Trophoblast cell (in vitro differentiated cells and primary cell): ENCODE data around the gene WDR20.

Source experiments
- DNase-seq, 2 donors: peaks; one replicate each; pipeline ENCODE4 v3.0.0-alpha.2; 2016
- H2AFZ ChIP-seq: 2 replicates; pipeline ENCODE4 v1.6.1; 2013; ENCODE audit warnings: low read length, moderate library complexity, mild to moderate bottlenecking; ENCODE audit not compliant: insufficient read depth, poor library complexity
- H2AK5ac ChIP-seq: 2 replicates; pipeline ENCODE4 v1.6.1; 2013; ENCODE audit warnings: mild to moderate bottlenecking, low read length
- H2BK120ac ChIP-seq: 2 replicates; pipeline ENCODE4 v1.6.1; 2013; ENCODE audit warnings: low read length, mild to moderate bottlenecking, moderate library complexity; ENCODE audit not compliant: insufficient read depth, poor library complexity
- H2BK12ac ChIP-seq: 2 replicates; pipeline ENCODE4 v1.6.1; 2013; ENCODE audit warnings: mild to moderate bottlenecking, low read length, moderate library complexity
- H2BK5ac ChIP-seq: 2 replicates; pipeline ENCODE4 v1.6.1; 2013; ENCODE audit warnings: low read length, low read depth, moderate library complexity, mild to moderate bottlenecking; ENCODE audit not compliant: poor library complexity
- H3K14ac ChIP-seq: 2 replicates; pipeline ENCODE4 v1.6.1; 2013; ENCODE audit warnings: mild to moderate bottlenecking, low read length
- H3K18ac ChIP-seq: 2 replicates; pipeline ENCODE4 v1.6.1; 2013; ENCODE audit warnings: mild to moderate bottlenecking, low read length
- H3K23ac ChIP-seq: 2 replicates; pipeline ENCODE4 v1.6.1; 2013; ENCODE audit warnings: low read length
- H3K27ac ChIP-seq: 2 replicates; pipeline ENCODE4 v1.5.1; 2013; ENCODE audit warnings: low read depth, mild to moderate bottlenecking, inconsistent platforms, low read length, moderate library complexity
- H3K27me3 ChIP-seq: 2 replicates; pipeline ENCODE4 v1.6.1; 2013; ENCODE audit warnings: inconsistent platforms, mild to moderate bottlenecking, low read length, moderate library complexity; ENCODE audit not compliant: insufficient read depth
- H3K36me3 ChIP-seq, 2 experiments: 1 replicate in 1 of 2; 2 replicates in 1 of 2; pipeline ENCODE4 v1.6.1; 2013; ENCODE audit warnings: low read length in 2 of 2, mild to moderate bottlenecking in 2 of 2, moderate library complexity in 1 of 2; ENCODE audit not compliant: insufficient read depth in 2 of 2, control insufficient read depth in 1 of 2
- H3K4ac ChIP-seq: 2 replicates; pipeline ENCODE4 v1.6.1; 2013; ENCODE audit warnings: low read depth, mild to moderate bottlenecking, low read length, moderate library complexity
- H3K4me1 ChIP-seq, 2 experiments: 1 replicate in 1 of 2; 2 replicates in 1 of 2; pipeline ENCODE4 v1.6.1; 2013; ENCODE audit warnings: low read length in 2 of 2, mild to moderate bottlenecking in 2 of 2, moderate library complexity in 1 of 2; ENCODE audit not compliant: insufficient read depth in 2 of 2, control insufficient read depth in 1 of 2
- H3K4me2 ChIP-seq: 2 replicates; pipeline ENCODE4 v1.6.1; 2013; ENCODE audit warnings: inconsistent platforms, mild to moderate bottlenecking, low read length, moderate library complexity
- H3K4me3 ChIP-seq: 2 replicates; pipeline ENCODE4 v1.5.1; 2013; ENCODE audit warnings: mild to moderate bottlenecking, low read depth, low read length, inconsistent platforms
- H3K79me1 ChIP-seq: one replicate; pipeline ENCODE4 v1.6.1; 2013; ENCODE audit warnings: low read length
- H3K79me2 ChIP-seq: 2 replicates; pipeline ENCODE4 v1.6.1; 2013; ENCODE audit warnings: low read length, mild to moderate bottlenecking; ENCODE audit not compliant: control insufficient read depth, insufficient read depth, poor library complexity
- H3K9ac ChIP-seq: 2 replicates; pipeline ENCODE4 v1.6.1; 2013; ENCODE audit warnings: mild to moderate bottlenecking, low read length
- H3K9me3 ChIP-seq: 2 replicates; pipeline ENCODE4 v1.6.1; 2013; ENCODE audit warnings: low read depth, mild to moderate bottlenecking, control low read depth, inconsistent platforms, low read length; ENCODE audit not compliant: insufficient read depth
- H4K12ac ChIP-seq: 2 replicates; pipeline ENCODE4 v1.6.1; 2013; ENCODE audit warnings: low read depth, mild to moderate bottlenecking, low read length, moderate library complexity
- H4K8ac ChIP-seq: 2 replicates; pipeline ENCODE4 v1.6.1; 2013; ENCODE audit warnings: low read depth, mild to moderate bottlenecking, low read length, moderate library complexity
- H4K91ac ChIP-seq: one replicate; pipeline ENCODE4 v1.6.1; 2013; ENCODE audit warnings: low read depth, mild to moderate bottlenecking, low read length, moderate library complexity
- WGBS: extraction: QIAGEN DNeasy Blood & Tissue Kit; methylation state at CpG from one replicate; pipeline ENCODE4 v1.1.7; 2013; ENCODE audit warnings: missing lambda C conversion rate; ENCODE audit not compliant: insufficient read length, insufficient coverage; ENCODE audit errors: extremely low coverage; 5-methylcytosine and 5-hydroxymethylcytosine counted together

Gene WDR20

DNA sequence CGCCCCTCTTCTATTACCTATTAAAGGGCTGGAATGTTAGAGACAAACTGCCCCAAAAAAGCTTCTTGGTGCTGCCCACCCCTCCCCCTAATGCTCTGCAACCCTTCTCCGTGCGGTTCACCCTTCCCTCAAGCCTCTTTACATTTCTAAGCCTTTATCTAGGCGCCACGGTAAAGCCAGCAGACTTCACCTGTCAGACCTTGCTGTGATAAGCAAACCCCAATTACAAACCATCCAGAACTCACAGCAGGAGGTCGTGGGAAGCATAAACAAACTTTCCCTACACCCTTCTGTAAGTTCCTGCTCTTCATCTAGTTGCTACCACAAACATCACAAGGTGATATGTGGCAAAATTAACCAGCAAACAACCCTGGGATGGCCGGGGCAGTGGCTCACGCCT, 108.4 kb downstream of the WDR20 start:
- no peak overlapping the region for H2AFZ ChIP-seq
- no peak overlapping the region for H4K8ac ChIP-seq
- no peaks in the 10 kb centered on the region for H3K27me3 ChIP-seq
- no peak for DNase-seq
- no peak overlapping the region for H3K4me3 ChIP-seq
- no peak overlapping the region for H4K91ac ChIP-seq
- H3K4me1 ChIP-seq = no peaks in the 10 kb centered on the region
- H3K23ac ChIP-seq = no peak overlapping the region
- H3K79me2 ChIP-seq = no peaks in the 10 kb centered on the region
- H2BK5ac ChIP-seq = no peak overlapping the region
- H4K12ac ChIP-seq = no peak overlapping the region
- WGBS = no CpG with 5 or more reads among the region's 8 CpGs
- no peaks in the 10 kb centered on the region for H3K79me1 ChIP-seq
- no peak overlapping the region for H2BK120ac ChIP-seq
- H3K36me3 ChIP-seq = no peaks in the 10 kb centered on the region
- no peak overlapping the region for H3K4me2 ChIP-seq
- no peak overlapping the region for H3K9ac ChIP-seq
- no peak overlapping the region for H2BK12ac ChIP-seq
- H3K27ac ChIP-seq = no peak overlapping the region
- no peak overlapping the region for H2AK5ac ChIP-seq
- H3K14ac ChIP-seq = no peak overlapping the region
- no peaks in the 10 kb centered on the region for H3K9me3 ChIP-seq
- H3K4ac ChIP-seq = no peak overlapping the region
- H3K18ac ChIP-seq = no peak overlapping the region

- H3K36me3 ChIP-seq = no peaks in the 10 kb centered on the region
- no peak for DNase-seq
- no CpG with 5 or more reads among the region's 12 CpGs for WGBS
These were observed 109.3 kb downstream of the WDR20 start for GRCh38 chr14:102249041-102249440.

GRCh38 chr14:102249981-102250380, 110.3 kb downstream of the WDR20 start:
- whole genome bisulfite sequencing = no CpG with 5 or more reads among the region's 6 CpGs
- Histone ChIP-seq H3K9ac (peak overlapping the region; percentile 46), H3K4me3 (no peak overlapping the region), H3K4me2 (no peak overlapping the region), H3K14ac (no peak overlapping the region), H4K91ac (no peak overlapping the region), H3K27me3 (no peaks in the 10 kb centered on the region), H3K4ac (no peak overlapping the region), H3K9me3 (no peaks in the 10 kb centered on the region), H2BK12ac (no peak overlapping the region), H2BK5ac (no peak overlapping the region), H3K27ac (no peak overlapping the region), H2AK5ac (no peak overlapping the region), H3K36me3 (no peaks in the 10 kb centered on the region), H4K12ac (no peak overlapping the region), H2AFZ (no peak overlapping the region), H3K79me2 (no peaks in the 10 kb centered on the region), H3K79me1 (no peaks in the 10 kb centered on the region), H3K4me1 (no peaks in the 10 kb centered on the region), H3K23ac (no peak overlapping the region), H4K8ac (no peak overlapping the region), H3K18ac (no peak overlapping the region), H2BK120ac (no peak overlapping the region)
- no peak for DNase-seq

More at GRCh38 chr14:102249041-102249440, 109.3 kb downstream of the WDR20 start:
- Histone ChIP-seq H4K91ac (no peak overlapping the region), H4K8ac (no peak overlapping the region), H2BK12ac (no peak overlapping the region), H4K12ac (no peak overlapping the region), H3K14ac (no peak overlapping the region), H3K9ac (no peak overlapping the region), H3K23ac (no peak overlapping the region), H2AK5ac (no peak overlapping the region), H2BK5ac (no peak overlapping the region), H3K4me3 (no peak overlapping the region), H2BK120ac (no peak overlapping the region), H3K27ac (no peak overlapping the region), H3K4me2 (no peak overlapping the region), H3K79me1 (no peaks in the 10 kb centered on the region), H2AFZ (no peak overlapping the region), H3K79me2 (no peaks in the 10 kb centered on the region), H3K9me3 (no peaks in the 10 kb centered on the region), H3K4ac (no peak overlapping the region), H3K18ac (no peak overlapping the region), H3K4me1 (no peaks in the 10 kb centered on the region), H3K27me3 (no peaks in the 10 kb centered on the region)

DNA sequence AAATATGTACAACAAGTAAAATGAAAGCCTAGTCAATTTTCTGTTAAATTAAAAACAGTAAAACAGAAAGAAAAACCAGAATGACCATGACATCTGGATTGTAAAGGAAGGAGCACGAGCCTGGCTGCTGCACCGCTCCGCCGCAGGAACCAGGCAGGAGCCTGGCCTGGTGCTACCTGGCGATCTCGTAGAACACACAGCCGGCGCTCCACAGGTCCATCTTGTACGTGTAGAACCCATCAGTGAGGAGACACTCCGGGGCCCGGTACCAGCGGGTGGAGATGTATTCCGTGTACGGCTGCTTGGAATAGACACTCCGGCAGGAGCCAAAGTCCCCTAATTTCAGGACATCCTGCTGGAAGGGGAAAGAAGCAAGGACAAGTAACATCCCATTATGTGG, 110.9 kb downstream of the WDR20 start:
- Histone ChIP-seq H2BK120ac (no peak overlapping the region), H2BK5ac (no peak overlapping the region), H2AFZ (no peak overlapping the region), H2BK12ac (no peak overlapping the region), H3K4me3 (no peak overlapping the region), H3K27me3 (no peaks in the 10 kb centered on the region), H3K9me3 (no peaks in the 10 kb centered on the region), H4K8ac (no peak overlapping the region), H4K12ac (no peak overlapping the region), H2AK5ac (no peak overlapping the region), H3K4me2 (no peak overlapping the region), H3K79me1 (no peaks in the 10 kb centered on the region), H3K9ac (no peak overlapping the region), H3K23ac (no peak overlapping the region), H3K4me1 (no peaks in the 10 kb centered on the region), H3K36me3 (no peaks in the 10 kb centered on the region), H3K27ac (no peak overlapping the region), H4K91ac (no peak overlapping the region), H3K14ac (no peak overlapping the region), H3K18ac (no peak overlapping the region), H3K4ac (no peak overlapping the region), H3K79me2 (no peaks in the 10 kb centered on the region)
- DNase-seq = no peak
- no CpG with 5 or more reads among the region's 15 CpGs for WGBS
